BLaER1 treated with 17β-estradiol and CSF1 and Interleukin-3, amounts not matched to agents 10 nM and 100 nM (cell line): Measurements from ENCODE around the gene CDH19.

Experiments
- H3K27ac ChIP-seq, 11 experiments: shearing (Covaris generic); formaldehyde crosslinking; 2 replicates each; pipeline ENCODE4 v1.8.1; 2022
- H3K27me3 ChIP-seq, 11 experiments: shearing (Covaris generic); formaldehyde crosslinking; 2 replicates each; pipeline ENCODE4 v1.8.1; 2022
- H3K36me3 ChIP-seq, 11 experiments: shearing (Covaris generic); formaldehyde crosslinking; 2 replicates each; pipeline ENCODE4 v1.8.1; 2022
- H3K4me1 ChIP-seq, 10 experiments: shearing (Covaris generic); formaldehyde crosslinking; 2 replicates each; pipeline ENCODE4 v1.8.1; 2022
- H3K4me2 ChIP-seq, 11 experiments: shearing (Covaris generic); formaldehyde crosslinking; 2 replicates each; pipeline ENCODE4 v1.8.1; 2022
- H3K4me3 ChIP-seq, 10 experiments: shearing (Covaris generic); formaldehyde crosslinking; 2 replicates each; pipeline ENCODE4 v1.8.1; 2022
- H3K9ac ChIP-seq, 11 experiments: shearing (Covaris generic); formaldehyde crosslinking; 2 replicates each; pipeline ENCODE4 v1.8.1; 2022
- H3K9me3 ChIP-seq, 11 experiments: shearing (Covaris generic); formaldehyde crosslinking; replicated peaks in 1 of 11; 2 replicates each; pipeline ENCODE4 v1.8.1; 2022
- H4K20me1 ChIP-seq, 11 experiments: shearing (Covaris generic); formaldehyde crosslinking; 2 replicates each; pipeline ENCODE4 v1.8.1; 2022
- Cebpa-rat ChIP-seq, 11 experiments: shearing (Covaris generic); IDR thresholded peaks; 2 replicates each; pipeline ENCODE4 v1.8.1; 2022

Gene CDH19

DNA sequence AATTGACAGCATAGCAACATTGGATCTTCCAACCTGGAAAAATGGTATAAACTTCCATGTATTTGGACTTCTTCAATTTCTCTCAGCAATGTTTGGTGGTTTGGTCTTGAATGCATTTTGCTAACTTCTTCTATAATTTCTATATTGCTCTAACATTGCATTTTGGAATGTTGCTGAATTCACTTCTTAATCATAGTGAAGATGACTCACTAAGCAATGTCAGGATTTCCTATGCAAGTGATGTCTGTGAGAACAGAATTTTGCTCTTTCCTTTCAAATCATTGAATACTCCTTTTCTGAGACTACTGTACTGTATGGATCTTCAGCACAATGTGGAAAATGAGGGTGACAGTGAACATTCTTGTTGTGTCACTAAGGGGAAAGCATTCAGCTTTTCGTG is 28.9 kb upstream of the CDH19 start:
- H3K4me2 ChIP-seq = peak overlapping the region in 2 of 11 experiments; percentile 33 to 47; a peak in 3 of 22 replicates

DNA sequence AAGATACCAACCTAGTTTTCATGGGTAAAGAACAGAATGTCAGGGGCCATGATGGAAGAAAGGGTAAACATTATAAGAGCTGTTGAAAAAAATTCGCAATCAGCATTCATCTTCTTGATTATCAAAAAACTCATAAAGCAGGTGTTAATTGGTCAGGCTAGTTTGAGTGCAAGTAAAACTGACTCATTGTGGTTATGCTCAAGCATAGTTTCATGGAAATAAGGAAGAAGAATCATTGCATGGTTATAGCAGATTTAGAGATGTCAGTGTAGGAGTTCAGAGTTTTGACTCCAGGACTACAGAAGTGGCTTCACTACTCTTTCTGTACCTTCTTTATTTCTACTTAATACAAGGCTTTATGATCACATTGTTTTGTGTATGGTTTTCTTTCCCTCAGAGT is 26.9 kb upstream of the CDH19 start:
- H3K36me3 ChIP-seq = no peaks in the 10 kb centered on the region
- TF ChIP-seq Cebpa-rat (IDR thresholded peaks at IDR 0.05) = no peak

More for the DNA sequence above, 28.9 kb upstream of the CDH19 start:
- no peak for TF ChIP-seq Cebpa-rat (IDR thresholded peaks at IDR 0.05)
- no peak overlapping the region for H3K27ac ChIP-seq
- no peaks in the 10 kb centered on the region for H3K27me3 ChIP-seq
- H3K4me3 ChIP-seq = no peak overlapping the region
- no peaks in the 10 kb centered on the region for H3K36me3 ChIP-seq
- no peaks in the 10 kb centered on the region for H4K20me1 ChIP-seq
- H3K4me1 ChIP-seq = peaks cover 0 to 33% (median 0%) of the 10 kb centered on the region in 10 experiments; a peak in 5 of 20 replicates
- H3K9me3 ChIP-seq = no peaks in the 10 kb centered on the region
- H3K9ac ChIP-seq = no peak overlapping the region

DNA sequence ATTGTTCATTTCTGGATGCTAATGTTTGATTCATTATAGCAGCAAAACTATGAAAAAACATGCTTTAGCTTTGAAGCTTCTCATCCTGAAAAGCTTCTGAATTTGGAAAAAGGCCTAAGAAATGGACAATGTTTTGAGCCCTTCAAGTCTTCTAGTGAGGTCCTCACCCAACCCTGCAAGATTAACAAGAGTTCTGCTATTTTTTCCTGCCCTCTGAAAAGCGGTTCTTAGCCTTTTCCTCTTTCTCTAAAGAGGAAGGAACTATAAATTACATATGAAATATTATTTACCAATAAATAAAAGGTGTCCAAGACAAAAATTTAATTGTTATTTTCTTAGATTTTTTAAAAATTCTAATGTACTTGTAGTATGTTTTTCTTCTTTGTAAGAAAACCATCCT is 19.9 kb upstream of the CDH19 start:
- H3K27ac ChIP-seq = no peak overlapping the region
- no peak overlapping the region for H3K4me3 ChIP-seq
- TF ChIP-seq Cebpa-rat (IDR thresholded peaks at IDR 0.05) = no peak
- H3K27me3 ChIP-seq = no peaks in the 10 kb centered on the region
- no peaks in the 10 kb centered on the region for H4K20me1 ChIP-seq
- peak overlapping the region in 1 of 11 experiments; percentile 37; a peak in 3 of 22 replicates for H3K4me2 ChIP-seq
- no peaks in the 10 kb centered on the region for H3K36me3 ChIP-seq
- H3K4me1 ChIP-seq = peaks cover 0 to 17% (median 0%) of the 10 kb centered on the region in 10 experiments; a peak in 4 of 20 replicates
- no peaks in the 10 kb centered on the region for H3K9me3 ChIP-seq
- H3K9ac ChIP-seq = no peak overlapping the region

More for the DNA sequence above, 26.9 kb upstream of the CDH19 start:
- peaks cover 0 to 31% (median 0%) of the 10 kb centered on the region in 10 experiments; a peak in 5 of 20 replicates for H3K4me1 ChIP-seq
- H4K20me1 ChIP-seq = no peaks in the 10 kb centered on the region
- no peaks in the 10 kb centered on the region for H3K9me3 ChIP-seq
- H3K9ac ChIP-seq = no peak overlapping the region
- H3K27ac ChIP-seq = no peak overlapping the region
- H3K27me3 ChIP-seq = no peaks in the 10 kb centered on the region
- H3K4me2 ChIP-seq = peak overlapping the region in 2 of 11 experiments; percentile 27 to 33; a peak in 3 of 22 replicates
- H3K4me3 ChIP-seq = no peak overlapping the region

DNA sequence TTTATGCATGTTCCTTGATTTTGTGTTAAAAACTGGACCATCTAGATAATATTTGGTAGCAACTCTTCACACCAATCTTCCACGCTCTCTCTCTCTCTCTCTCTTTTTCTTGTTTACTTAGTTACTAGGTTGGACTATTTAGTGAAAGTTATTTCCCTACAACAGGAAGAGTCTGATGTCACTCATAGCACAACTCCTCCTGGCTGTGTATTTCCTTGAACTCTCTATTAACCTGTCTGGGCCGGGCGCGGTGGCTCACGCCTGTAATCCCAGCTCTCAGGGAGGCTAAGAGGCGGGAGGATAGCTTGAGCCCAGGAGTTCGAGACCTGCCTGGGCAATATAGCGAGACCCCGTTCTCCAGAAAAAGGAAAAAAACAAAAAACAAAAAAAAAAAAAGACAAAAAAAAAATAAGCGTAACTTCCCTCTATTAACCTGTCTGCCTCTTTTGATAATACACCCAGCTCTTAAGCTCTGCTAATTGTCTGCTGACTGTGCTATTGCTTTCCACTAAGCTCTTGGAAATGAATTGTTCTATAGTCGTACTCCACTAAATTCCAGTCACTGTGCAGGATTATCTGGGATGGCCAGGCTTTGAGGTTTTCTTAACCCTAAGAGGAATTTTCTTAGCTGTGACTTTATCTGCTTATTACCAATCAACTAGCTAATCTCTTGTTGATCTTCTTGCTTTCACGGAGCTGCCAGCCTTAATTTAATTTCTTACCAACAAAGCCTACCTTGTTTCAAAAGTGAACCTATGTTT is 18.1 kb upstream of the CDH19 start:
- no peak overlapping the region for H3K4me2 ChIP-seq
- H3K36me3 ChIP-seq = no peaks in the 10 kb centered on the region

DNA sequence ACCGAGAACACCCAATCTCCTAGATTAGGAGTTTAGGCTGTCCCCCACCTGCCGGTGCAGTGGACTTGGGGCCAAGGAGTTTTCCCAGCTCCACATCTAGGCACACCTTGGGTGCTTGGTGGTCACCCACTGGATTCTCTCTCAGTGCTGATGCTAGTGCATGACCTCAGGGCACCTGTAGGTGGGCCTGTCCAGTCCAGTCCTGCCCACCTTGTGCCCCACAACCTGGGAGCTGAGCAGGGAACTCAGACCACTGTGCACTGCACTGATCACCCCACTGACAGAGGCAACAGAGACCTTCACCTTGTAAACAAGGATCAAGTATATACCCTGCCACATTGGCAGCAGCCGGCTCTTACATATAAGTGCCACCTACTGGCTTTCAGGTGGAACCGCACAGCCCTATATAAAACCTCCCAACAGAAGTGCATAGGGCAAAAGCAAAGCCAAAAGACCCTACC is 12.7 kb upstream of the CDH19 start:
- Histone ChIP-seq H3K27ac (no peak overlapping the region), H3K4me3 (no peak overlapping the region), H3K36me3 (no peaks in the 10 kb centered on the region), H3K4me1 (no peaks in the 10 kb centered on the region), H3K9me3 (no peaks in the 10 kb centered on the region), H3K9ac (no peak overlapping the region), H3K27me3 (no peaks in the 10 kb centered on the region), H3K4me2 (no peak overlapping the region), H4K20me1 (no peaks in the 10 kb centered on the region)
- no peak for TF ChIP-seq Cebpa-rat (IDR thresholded peaks at IDR 0.05)

More for the DNA sequence above, 18.1 kb upstream of the CDH19 start:
- H3K27ac ChIP-seq = no peak overlapping the region
- H3K4me3 ChIP-seq = no peak overlapping the region
- H3K4me1 ChIP-seq = peaks cover 0 to 17% (median 0%) of the 10 kb centered on the region in 10 experiments; a peak in 4 of 20 replicates
- no peak overlapping the region for H3K9ac ChIP-seq
- no peak for TF ChIP-seq Cebpa-rat (IDR thresholded peaks at IDR 0.05)
- no peaks in the 10 kb centered on the region for H4K20me1 ChIP-seq
- no peaks in the 10 kb centered on the region for H3K27me3 ChIP-seq
- no peaks in the 10 kb centered on the region for H3K9me3 ChIP-seq

DNA sequence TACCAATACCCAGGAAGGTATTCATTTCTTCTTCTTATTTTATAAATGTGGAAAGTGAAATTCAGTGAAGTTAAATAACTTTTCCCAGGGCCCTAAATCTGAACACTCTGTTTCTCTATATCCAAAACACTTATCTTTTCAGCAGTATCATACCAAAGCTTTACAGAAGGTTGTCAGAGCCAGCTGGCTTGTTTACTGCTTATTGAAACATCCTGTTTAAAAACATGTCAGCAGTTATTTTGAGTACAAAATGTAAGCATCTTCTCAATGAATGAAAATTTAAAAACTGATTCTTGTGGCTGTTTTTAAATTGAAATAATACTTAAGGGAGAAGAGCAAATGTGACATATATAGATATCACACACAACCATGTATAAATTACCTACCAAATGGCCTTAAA is 11.3 kb upstream of the CDH19 start:
- TF ChIP-seq Cebpa-rat (IDR thresholded peaks at IDR 0.05) = no peak
- H3K27ac ChIP-seq = no peak overlapping the region
- no peaks in the 10 kb centered on the region for H3K27me3 ChIP-seq
- no peak overlapping the region for H3K4me3 ChIP-seq
- H3K9ac ChIP-seq = no peak overlapping the region
- H3K4me2 ChIP-seq = no peak overlapping the region
- no peaks in the 10 kb centered on the region for H4K20me1 ChIP-seq
- no peaks in the 10 kb centered on the region for H3K9me3 ChIP-seq
- H3K36me3 ChIP-seq = no peaks in the 10 kb centered on the region
- no peaks in the 10 kb centered on the region for H3K4me1 ChIP-seq

DNA sequence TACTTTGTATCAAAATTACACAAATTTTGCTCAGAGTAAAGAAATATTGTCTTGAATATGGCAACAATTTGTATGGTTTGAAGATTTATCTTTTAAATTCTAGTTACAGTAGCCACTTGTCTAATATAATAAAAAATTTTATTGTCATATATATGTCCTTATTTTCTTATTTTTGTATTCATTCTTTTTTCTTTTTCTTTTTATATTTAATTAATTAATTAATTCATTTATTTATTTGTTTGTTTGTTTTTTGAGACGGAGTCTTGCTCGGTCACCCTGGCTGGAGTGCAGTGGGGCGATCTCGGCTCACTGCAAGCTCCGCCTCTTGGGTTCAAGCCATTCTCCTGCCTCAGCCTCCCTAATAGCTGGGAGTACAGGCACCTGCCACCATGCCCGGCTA is 3.7 kb upstream of the CDH19 start:
- H3K4me1 ChIP-seq = peaks cover 0 to 4% (median 0%) of the 10 kb centered on the region in 10 experiments; a peak in 1 of 20 replicates
- H3K36me3 ChIP-seq = no peaks in the 10 kb centered on the region
- no peaks in the 10 kb centered on the region for H3K27me3 ChIP-seq
- H3K9me3 ChIP-seq = no peaks in the 10 kb centered on the region
- H3K4me3 ChIP-seq = no peak overlapping the region
- no peak overlapping the region for H3K4me2 ChIP-seq
- no peak for TF ChIP-seq Cebpa-rat (IDR thresholded peaks at IDR 0.05)
- no peak overlapping the region for H3K27ac ChIP-seq
- H3K9ac ChIP-seq = no peak overlapping the region
- no peaks in the 10 kb centered on the region for H4K20me1 ChIP-seq

DNA sequence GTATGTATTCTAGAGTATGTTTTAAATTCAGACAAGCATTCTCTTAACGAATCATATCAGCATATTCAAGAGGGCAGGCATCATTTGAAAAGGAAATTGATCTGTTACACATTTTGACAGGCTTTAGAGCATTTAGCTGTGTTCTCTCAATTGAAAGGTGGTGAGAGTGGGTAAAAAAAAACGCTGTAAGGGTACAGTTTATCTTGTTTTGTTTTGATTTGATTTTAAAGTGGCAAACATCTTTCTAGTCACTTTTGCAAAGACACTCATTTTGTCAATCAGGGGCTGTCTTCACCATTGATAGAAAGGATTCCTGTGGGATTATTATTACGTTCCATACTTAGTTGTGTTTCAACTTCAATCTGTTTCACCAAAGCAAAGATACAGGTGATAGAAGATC is 2.2 kb downstream of the CDH19 start:
- Histone ChIP-seq H3K27ac (no peak overlapping the region), H3K36me3 (no peaks in the 10 kb centered on the region), H3K9ac (no peak overlapping the region), H3K4me1 (no peaks in the 10 kb centered on the region), H3K27me3 (no peaks in the 10 kb centered on the region), H4K20me1 (no peaks in the 10 kb centered on the region), H3K9me3 (peaks cover 0 to 6% (median 0%) of the 10 kb centered on the region in 11 experiments; a peak in 7 of 22 replicates), H3K4me2 (no peak overlapping the region), H3K4me3 (no peak overlapping the region)
- no peak for TF ChIP-seq Cebpa-rat (IDR thresholded peaks at IDR 0.05)

DNA sequence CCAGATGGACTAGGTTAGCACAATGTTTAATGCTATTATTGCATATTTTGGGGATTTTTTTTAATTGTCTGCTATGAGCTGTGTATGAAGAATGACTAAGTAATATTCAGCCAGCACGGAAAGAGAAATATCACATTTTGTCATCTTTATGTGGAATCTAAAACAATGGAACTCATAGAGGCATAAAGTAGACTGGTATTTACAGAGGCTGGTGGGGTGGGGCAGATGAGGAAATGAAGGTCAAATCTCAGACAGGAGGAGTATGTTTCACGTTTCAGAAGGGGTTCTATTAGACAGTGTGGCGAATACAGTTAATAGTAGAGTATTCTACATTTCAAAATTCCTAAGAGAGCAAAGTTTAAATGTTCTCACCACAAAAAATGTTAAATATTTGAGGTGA is 4.7 kb downstream of the CDH19 start:
- no peak for TF ChIP-seq Cebpa-rat (IDR thresholded peaks at IDR 0.05)
- Histone ChIP-seq H3K27me3 (no peaks in the 10 kb centered on the region), H3K4me3 (no peak overlapping the region), H3K27ac (no peak overlapping the region), H3K9ac (no peak overlapping the region), H4K20me1 (no peaks in the 10 kb centered on the region), H3K4me1 (no peaks in the 10 kb centered on the region), H3K36me3 (no peaks in the 10 kb centered on the region), H3K9me3 (peaks cover 0 to 6% (median 0%) of the 10 kb centered on the region in 11 experiments; a peak in 7 of 22 replicates), H3K4me2 (no peak overlapping the region)

DNA sequence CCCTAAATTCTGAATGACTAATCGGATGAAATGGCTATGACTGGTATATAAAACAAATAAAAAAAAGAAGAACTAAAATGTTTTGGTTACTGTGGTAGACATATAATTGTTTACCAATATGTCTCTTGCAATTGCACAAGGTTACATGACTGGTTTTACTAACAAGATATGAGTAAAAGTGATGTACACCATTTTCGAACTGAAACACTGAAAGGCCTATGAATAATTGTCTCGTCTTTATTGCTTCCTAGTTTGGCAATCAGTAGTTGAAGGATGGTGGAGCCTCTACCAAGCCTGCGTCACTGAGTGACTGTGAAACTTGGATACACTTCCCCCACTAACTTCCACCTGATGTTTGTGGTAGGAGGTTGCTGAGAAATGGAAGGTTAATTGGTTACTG is 16.5 kb downstream of the CDH19 start:
- Histone ChIP-seq H4K20me1 (no peaks in the 10 kb centered on the region), H3K27me3 (no peaks in the 10 kb centered on the region), H3K9me3 (no peaks in the 10 kb centered on the region), H3K9ac (no peak overlapping the region), H3K27ac (no peak overlapping the region), H3K36me3 (no peaks in the 10 kb centered on the region), H3K4me3 (no peak overlapping the region), H3K4me1 (no peaks in the 10 kb centered on the region), H3K4me2 (no peak overlapping the region)
- no peak for TF ChIP-seq Cebpa-rat (IDR thresholded peaks at IDR 0.05)
